ENCODE results near the gene NPPA. TPM values are rescaled to one million over a fixed set of nuclear protein-coding genes. Genes with fewer than 3 reads are reported as not detected.
A peak's percentile ranks its signal among the peaks of the same experiment; 100 is the strongest.

NPPA gene
- total RNA-seq, 1 donor = not detected

- no peak for DNase-seq (ENCODE audit: low read depth in 2 of 3, low spot score in 2 of 3)
Observed at GRCh38 chr1:11874624-11875023, 27.0 kb upstream of the NPPA start.

- DNase-seq (ENCODE audit: low read depth in 2 of 3, low spot score in 2 of 3) = no peak
Observed at GRCh38 chr1:11874258-11874562, 26.6 kb upstream of the NPPA start.

- no peak for DNase-seq (ENCODE audit: low read depth in 2 of 3, low spot score in 2 of 3)
Observed at GRCh38 chr1:11873395-11874257, 26.0 kb upstream of the NPPA start.

GRCh38 chr1:11872545-11872944 lies 25.0 kb upstream of the NPPA start:
- DNase-seq (ENCODE audit: low read depth in 2 of 3, low spot score in 2 of 3) = no peak

- no peak for DNase-seq (ENCODE audit: low read depth in 2 of 3, low spot score in 2 of 3)
Observed at GRCh38 chr1:11869650-11870207, 22.1 kb upstream of the NPPA start.

- no peak for DNase-seq (ENCODE audit: low read depth in 2 of 3, low spot score in 2 of 3)
Observed at GRCh38 chr1:11869104-11869503, 21.5 kb upstream of the NPPA start.

GRCh38 chr1:11868331-11868980 lies 20.9 kb upstream of the NPPA start:
- DNase-seq (ENCODE audit: low read depth in 2 of 3, low spot score in 2 of 3) = no peak

- DNase-seq (ENCODE audit: low read depth in 2 of 3, low spot score in 2 of 3) = peak in 1 of 3 donors; percentile 36
Observed at GRCh38 chr1:11862890-11863289, 15.3 kb upstream of the NPPA start.

- no peak for DNase-seq (ENCODE audit: low read depth in 2 of 3, low spot score in 2 of 3)
Observed at GRCh38 chr1:11860587-11860986, 13.0 kb upstream of the NPPA start.

GRCh38 chr1:11860083-11860482 lies 12.5 kb upstream of the NPPA start:
- no peak for DNase-seq (ENCODE audit: low read depth in 2 of 3, low spot score in 2 of 3)

GRCh38 chr1:11858968-11859871 lies 11.6 kb upstream of the NPPA start:
- DNase-seq (ENCODE audit: low read depth in 2 of 3, low spot score in 2 of 3) = peak; percentile 13 to 87 (median 84)

GRCh38 chr1:11858613-11858967 lies 11.0 kb upstream of the NPPA start, which contains the start of gene NPPB:
Gene NPPB, minus strand, starts transcription at chr1:11858945. Its CDS starts 112 bp downstream, at chr1:11858833.
- DNase-seq (ENCODE audit: low read depth in 2 of 3, low spot score in 2 of 3) = no peak

GRCh38 chr1:11858158-11858557 lies 10.6 kb upstream of the NPPA start:
- DNase-seq (ENCODE audit: low read depth in 2 of 3, low spot score in 2 of 3) = no peak

- peak in 2 of 3 donors; percentile 35 to 52 for DNase-seq (ENCODE audit: low read depth in 2 of 3, low spot score in 2 of 3)
Observed at GRCh38 chr1:11857164-11857851, 9.7 kb upstream of the NPPA start.

GRCh38 chr1:11856698-11857097 lies 9.1 kb upstream of the NPPA start:
- DNase-seq (ENCODE audit: low read depth in 2 of 3, low spot score in 2 of 3) = no peak

GRCh38 chr1:11855430-11855829 lies 7.8 kb upstream of the NPPA start:
- no peak for DNase-seq (ENCODE audit: low read depth in 2 of 3, low spot score in 2 of 3)

GRCh38 chr1:11854519-11854918 lies 6.9 kb upstream of the NPPA start:
- no peak for DNase-seq (ENCODE audit: low read depth in 2 of 3, low spot score in 2 of 3)

- peak in 1 of 3 donors; percentile 19 for DNase-seq (ENCODE audit: low read depth in 2 of 3, low spot score in 2 of 3)
Observed at GRCh38 chr1:11851180-11851579, 3.6 kb upstream of the NPPA start.

- DNase-seq (ENCODE audit: low read depth in 2 of 3, low spot score in 2 of 3) = no peak
Observed at GRCh38 chr1:11850156-11850555, 2.6 kb upstream of the NPPA start.

GRCh38 chr1:11848373-11848700 lies 754 bp upstream of the NPPA start:
- no peak for DNase-seq (ENCODE audit: low read depth in 2 of 3, low spot score in 2 of 3)
